HEK293 (cell line): Measurements from ENCODE around the gene EIF2A.
A peak's percentile ranks its signal among the peaks of the same experiment; 100 is the strongest.
"Not testable (repeated sequence)": the region's sequence is repeated elsewhere in the genome, so short reads cannot be mapped to it uniquely, and the experiment has no call there.

Source experiments
- CTCF ChIA-PET: fragments of 350-600 bp; formaldehyde crosslinking; extraction: SDS; loops from one replicate; lab custom pipeline; 2021; ENCODE audit warnings: antibody characterized with exemption; lab: Yijun Ruan, JAX
- POLR2A ChIA-PET: fragments of 300-600 bp; formaldehyde crosslinking; extraction: SDS; loops from one replicate; lab custom pipeline; 2020; ENCODE audit warnings: antibody characterized with exemption, inconsistent platforms; lab: Yijun Ruan, JAX
- H3K27ac ChIP-seq: fragments of 200-500 bp; sonication (Bioruptor generic); 2 replicates; pipeline ENCODE4 v1.5.1; 2014; ENCODE audit warnings: low read depth, low read length, control low read depth, inconsistent platforms; ENCODE audit errors: extremely low read depth
- H3K36me3 ChIP-seq, 2 experiments: fragments of 200-500 bp in 1 of 2; sonication (Bioruptor generic) in 1 of 2; 1 replicate in 1 of 2; 2 replicates in 1 of 2; pipeline ENCODE4 v1.5.1; 2014 to 2017; ENCODE audit warnings: inconsistent platforms in 2 of 2, low read length in 2 of 2; ENCODE audit not compliant: control insufficient read depth in 2 of 2, insufficient read depth in 1 of 2
- H3K4me1 ChIP-seq: fragments of 200-500 bp; sonication (Bioruptor generic); 2 replicates; pipeline ENCODE4 v1.5.1; 2014; ENCODE audit warnings: mild to moderate bottlenecking, low read length, inconsistent platforms; ENCODE audit not compliant: control insufficient read depth, insufficient read depth
- H3K4me3 ChIP-seq: 2 replicates; pipeline ENCODE4 v1.5.1; 2011; ENCODE audit warnings: low read depth, mild to moderate bottlenecking, control low read depth, low read length, moderate library complexity
- H3K9me3 ChIP-seq: fragments of 200-500 bp; sonication (Bioruptor generic); 2 replicates; pipeline ENCODE4 v1.5.1; 2014; ENCODE audit warnings: low read depth, low read length, inconsistent platforms; ENCODE audit not compliant: control insufficient read depth, insufficient read depth
- MEIS1 ChIP-seq: sonication (generic); formaldehyde crosslinking; IDR thresholded peaks from 2 replicates; pipeline ENCODE4 v1.8.1; 2022; ENCODE audit warnings: missing genetic modification reagents, mild to moderate bottlenecking, borderline replicate concordance
- PRDM1 ChIP-seq: fragments of 450-650 bp; formaldehyde crosslinking; IDR thresholded peaks from 2 replicates; pipeline ENCODE4; 2016; ENCODE audit warnings: missing biosample characterization, missing genetic modification characterization
- SCRT1 ChIP-seq: fragments of 450-650 bp; formaldehyde crosslinking; IDR thresholded peaks from 2 replicates; pipeline ENCODE4 v1.5.1; 2016; ENCODE audit warnings: missing biosample characterization, missing genetic modification characterization, borderline replicate concordance
- SETDB1 ChIP-seq: IDR thresholded peaks from one replicate; pipeline ENCODE4 v1.6.1; 2017; ENCODE audit warnings: mild to moderate bottlenecking, low read length, moderate library complexity, mixed read lengths; ENCODE audit not compliant: insufficient read length
- TSHZ1 ChIP-seq: fragments of 450-650 bp; formaldehyde crosslinking; IDR thresholded peaks from 2 replicates; pipeline ENCODE4 v1.5.1; 2016; ENCODE audit warnings: missing biosample characterization, missing genetic modification characterization, borderline replicate concordance
- WT1 ChIP-seq: fragments of 450-650 bp; formaldehyde crosslinking; IDR thresholded peaks from 2 replicates; pipeline ENCODE4 v1.5.1; 2016; ENCODE audit warnings: missing biosample characterization, missing genetic modification characterization
- ZNF114 ChIP-seq: fragments of 450-650 bp; formaldehyde crosslinking; IDR thresholded peaks from 2 replicates; pipeline ENCODE4 v1.5.0; 2017; ENCODE audit warnings: missing biosample characterization, missing genetic modification characterization
- ZNF121 ChIP-seq: fragments of 450-650 bp; formaldehyde crosslinking; IDR thresholded peaks from 2 replicates; pipeline ENCODE4 v1.5.1; 2016; ENCODE audit warnings: missing biosample characterization, missing genetic modification characterization
- ZNF175 ChIP-seq: fragments of 450-650 bp; formaldehyde crosslinking; IDR thresholded peaks from 2 replicates; pipeline ENCODE4 v1.5.1; 2016; ENCODE audit warnings: missing biosample characterization, missing genetic modification characterization
- ZNF202 ChIP-seq: fragments of 450-650 bp; formaldehyde crosslinking; IDR thresholded peaks from 2 replicates; pipeline ENCODE4 v1.5.1; 2016; ENCODE audit warnings: missing biosample characterization, missing genetic modification characterization, borderline replicate concordance
- ZNF571 ChIP-seq: fragments of 450-650 bp; formaldehyde crosslinking; IDR thresholded peaks from 2 replicates; pipeline ENCODE4 v1.5.0; 2017; ENCODE audit warnings: missing biosample characterization, missing genetic modification characterization
- ZNF596 ChIP-seq: fragments of 450-650 bp; IDR thresholded peaks from 2 replicates; pipeline ENCODE4 v1.5.0; 2018; ENCODE audit warnings: missing biosample characterization, mild to moderate bottlenecking, missing genetic modification characterization, moderate library complexity
- ZNF629 ChIP-seq: fragments of 450-650 bp; formaldehyde crosslinking; IDR thresholded peaks from 2 replicates; pipeline ENCODE4 v1.5.1; 2017; ENCODE audit warnings: missing biosample characterization, missing genetic modification characterization
- ZNF792 ChIP-seq: fragments of 450-650 bp; formaldehyde crosslinking; IDR thresholded peaks from 2 replicates; pipeline ENCODE4 v1.5.1; 2016; ENCODE audit warnings: missing biosample characterization, missing genetic modification characterization
- TF ChIP-seq, protein P1 (sequence below): fragments of 450-650 bp; formaldehyde crosslinking; IDR thresholded peaks from 2 replicates; pipeline ENCODE4 v1.5.1; 2017; ENCODE audit warnings: missing biosample characterization, missing genetic modification characterization
- TF ChIP-seq, protein P2 (sequence below): fragments of 450-650 bp; formaldehyde crosslinking; IDR thresholded peaks from 2 replicates; pipeline ENCODE4 v1.5.1; 2016; ENCODE audit warnings: missing biosample characterization, missing genetic modification characterization
- TF ChIP-seq, protein P3 (sequence below): fragments of 450-650 bp; IDR thresholded peaks from 2 replicates; pipeline ENCODE4 v1.5.1; 2018; ENCODE audit warnings: missing biosample characterization, missing genetic modification characterization
- TF ChIP-seq, protein P4 (sequence below): fragments of 450-650 bp; formaldehyde crosslinking; IDR thresholded peaks from 2 replicates; pipeline ENCODE4 v1.5.1; 2016; ENCODE audit warnings: missing biosample characterization, missing genetic modification characterization, borderline replicate concordance

EIF2A gene

GRCh38 chr3:150500960-150501359, 45.6 kb upstream of the EIF2A start:
- H3K4me1 ChIP-seq, POLR2A ChIA-PET, H3K27ac ChIP-seq, H3K9me3 ChIP-seq, H3K36me3 ChIP-seq, H3K4me3 ChIP-seq: not testable (repeated sequence)
- TF ChIP-seq SETDB1: peak; percentile 59
- CTCF ChIA-PET: interaction anchor here (0.5 kb wide), 1 partner anchor 330 kb away, joined by 3 read pairs; no protein-coding TSS in a partner anchor

DNA sequence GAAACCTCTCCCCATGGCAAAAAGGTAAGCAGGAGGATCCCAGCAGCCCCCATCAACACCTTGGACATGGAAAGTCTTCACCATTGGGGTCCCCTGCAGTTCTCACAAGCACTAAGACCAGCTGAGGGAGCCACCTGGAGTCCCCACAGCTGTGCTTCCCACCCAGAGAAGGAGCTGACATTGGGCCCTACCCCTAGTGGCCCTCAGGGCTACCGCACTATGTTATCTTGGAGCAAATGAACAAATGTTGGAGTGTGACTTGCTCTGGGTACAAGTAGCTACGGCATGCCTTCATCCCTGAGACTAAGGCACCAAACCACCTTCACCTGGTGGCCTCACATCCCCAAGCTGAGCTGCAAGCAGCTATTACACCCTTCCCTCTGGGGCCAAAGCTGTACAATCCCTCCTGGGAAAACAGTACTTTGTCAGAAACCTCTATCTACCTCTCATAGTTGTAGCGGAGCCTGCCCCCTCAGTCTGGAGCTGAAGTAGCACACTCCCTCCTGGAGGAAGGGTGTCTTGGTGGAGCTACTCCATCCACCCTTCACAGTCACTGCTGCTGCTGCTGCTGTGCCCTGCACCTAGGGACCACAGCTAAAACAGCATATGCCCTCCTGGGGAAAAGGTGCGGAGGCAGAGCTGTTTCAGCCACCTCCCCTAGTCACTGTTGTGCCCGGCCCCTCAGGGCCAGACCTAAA, 43.0 kb upstream of the EIF2A start:
- no peak overlapping the region for H3K27ac ChIP-seq
- H3K4me1 ChIP-seq: no peaks in the 10 kb centered on the region
- ChIA-PET POLR2A (interaction anchor here (1.1 kb wide), 1 partner anchor 95 kb away, joined by 3 read pairs; the partner anchor contains the start of gene TSC22D2), CTCF (interaction anchor here (1.1 kb wide), 1 partner anchor 8 kb away, joined by 4 read pairs; no protein-coding TSS in a partner anchor)
- no peak overlapping the region for H3K4me3 ChIP-seq
- H3K36me3 ChIP-seq: no peaks in the 10 kb centered on the region
- no peaks in the 10 kb centered on the region for H3K9me3 ChIP-seq
- TF ChIP-seq WT1 (tag by site-specific recombination) (no peak), PRDM1 (no peak), ZNF629 (tag by site-specific recombination) (no peak), ZNF175 (tag by site-specific recombination) (no peak), SCRT1 (tag by site-specific recombination) (no peak), ZNF792 (no peak), ZNF596 (tag by site-specific recombination) (no peak), ZNF571 (tag by site-specific recombination) (no peak), MEIS1 (CRISPR knock-in tag) (no peak), ZNF202 (tag by site-specific recombination) (no peak), ZNF121 (no peak), TSHZ1 (no peak), ZNF114 (tag by site-specific recombination) (no peak)
- TF ChIP-seq, protein P1, sequence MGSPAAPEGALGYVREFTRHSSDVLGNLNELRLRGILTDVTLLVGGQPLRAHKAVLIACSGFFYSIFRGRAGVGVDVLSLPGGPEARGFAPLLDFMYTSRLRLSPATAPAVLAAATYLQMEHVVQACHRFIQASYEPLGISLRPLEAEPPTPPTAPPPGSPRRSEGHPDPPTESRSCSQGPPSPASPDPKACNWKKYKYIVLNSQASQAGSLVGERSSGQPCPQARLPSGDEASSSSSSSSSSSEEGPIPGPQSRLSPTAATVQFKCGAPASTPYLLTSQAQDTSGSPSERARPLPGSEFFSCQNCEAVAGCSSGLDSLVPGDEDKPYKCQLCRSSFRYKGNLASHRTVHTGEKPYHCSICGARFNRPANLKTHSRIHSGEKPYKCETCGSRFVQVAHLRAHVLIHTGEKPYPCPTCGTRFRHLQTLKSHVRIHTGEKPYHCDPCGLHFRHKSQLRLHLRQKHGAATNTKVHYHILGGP (tag by site-specific recombination): no peak
- TF ChIP-seq, protein P2, sequence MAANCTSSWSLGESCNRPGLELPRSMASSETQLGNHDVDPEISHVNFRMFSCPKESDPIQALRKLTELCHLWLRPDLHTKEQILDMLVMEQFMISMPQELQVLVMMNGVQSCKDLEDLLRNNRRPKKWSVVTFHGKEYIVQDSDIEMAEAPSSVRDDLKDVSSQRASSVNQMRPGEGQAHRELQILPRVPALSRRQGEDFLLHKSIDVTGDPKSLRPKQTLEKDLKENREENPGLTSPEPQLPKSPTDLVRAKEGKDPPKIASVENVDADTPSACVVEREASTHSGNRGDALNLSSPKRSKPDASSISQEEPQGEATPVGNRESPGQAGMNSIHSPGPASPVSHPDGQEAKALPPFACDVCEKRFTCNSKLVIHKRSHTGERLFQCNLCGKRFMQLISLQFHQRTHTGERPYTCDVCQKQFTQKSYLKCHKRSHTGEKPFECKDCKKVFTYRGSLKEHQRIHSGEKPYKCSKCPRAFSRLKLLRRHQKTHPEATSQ: no peak
- TF ChIP-seq, protein P3, sequence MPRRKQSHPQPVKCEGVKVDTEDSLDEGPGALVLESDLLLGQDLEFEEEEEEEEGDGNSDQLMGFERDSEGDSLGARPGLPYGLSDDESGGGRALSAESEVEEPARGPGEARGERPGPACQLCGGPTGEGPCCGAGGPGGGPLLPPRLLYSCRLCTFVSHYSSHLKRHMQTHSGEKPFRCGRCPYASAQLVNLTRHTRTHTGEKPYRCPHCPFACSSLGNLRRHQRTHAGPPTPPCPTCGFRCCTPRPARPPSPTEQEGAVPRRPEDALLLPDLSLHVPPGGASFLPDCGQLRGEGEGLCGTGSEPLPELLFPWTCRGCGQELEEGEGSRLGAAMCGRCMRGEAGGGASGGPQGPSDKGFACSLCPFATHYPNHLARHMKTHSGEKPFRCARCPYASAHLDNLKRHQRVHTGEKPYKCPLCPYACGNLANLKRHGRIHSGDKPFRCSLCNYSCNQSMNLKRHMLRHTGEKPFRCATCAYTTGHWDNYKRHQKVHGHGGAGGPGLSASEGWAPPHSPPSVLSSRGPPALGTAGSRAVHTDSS: no peak
- TF ChIP-seq, protein P4, sequence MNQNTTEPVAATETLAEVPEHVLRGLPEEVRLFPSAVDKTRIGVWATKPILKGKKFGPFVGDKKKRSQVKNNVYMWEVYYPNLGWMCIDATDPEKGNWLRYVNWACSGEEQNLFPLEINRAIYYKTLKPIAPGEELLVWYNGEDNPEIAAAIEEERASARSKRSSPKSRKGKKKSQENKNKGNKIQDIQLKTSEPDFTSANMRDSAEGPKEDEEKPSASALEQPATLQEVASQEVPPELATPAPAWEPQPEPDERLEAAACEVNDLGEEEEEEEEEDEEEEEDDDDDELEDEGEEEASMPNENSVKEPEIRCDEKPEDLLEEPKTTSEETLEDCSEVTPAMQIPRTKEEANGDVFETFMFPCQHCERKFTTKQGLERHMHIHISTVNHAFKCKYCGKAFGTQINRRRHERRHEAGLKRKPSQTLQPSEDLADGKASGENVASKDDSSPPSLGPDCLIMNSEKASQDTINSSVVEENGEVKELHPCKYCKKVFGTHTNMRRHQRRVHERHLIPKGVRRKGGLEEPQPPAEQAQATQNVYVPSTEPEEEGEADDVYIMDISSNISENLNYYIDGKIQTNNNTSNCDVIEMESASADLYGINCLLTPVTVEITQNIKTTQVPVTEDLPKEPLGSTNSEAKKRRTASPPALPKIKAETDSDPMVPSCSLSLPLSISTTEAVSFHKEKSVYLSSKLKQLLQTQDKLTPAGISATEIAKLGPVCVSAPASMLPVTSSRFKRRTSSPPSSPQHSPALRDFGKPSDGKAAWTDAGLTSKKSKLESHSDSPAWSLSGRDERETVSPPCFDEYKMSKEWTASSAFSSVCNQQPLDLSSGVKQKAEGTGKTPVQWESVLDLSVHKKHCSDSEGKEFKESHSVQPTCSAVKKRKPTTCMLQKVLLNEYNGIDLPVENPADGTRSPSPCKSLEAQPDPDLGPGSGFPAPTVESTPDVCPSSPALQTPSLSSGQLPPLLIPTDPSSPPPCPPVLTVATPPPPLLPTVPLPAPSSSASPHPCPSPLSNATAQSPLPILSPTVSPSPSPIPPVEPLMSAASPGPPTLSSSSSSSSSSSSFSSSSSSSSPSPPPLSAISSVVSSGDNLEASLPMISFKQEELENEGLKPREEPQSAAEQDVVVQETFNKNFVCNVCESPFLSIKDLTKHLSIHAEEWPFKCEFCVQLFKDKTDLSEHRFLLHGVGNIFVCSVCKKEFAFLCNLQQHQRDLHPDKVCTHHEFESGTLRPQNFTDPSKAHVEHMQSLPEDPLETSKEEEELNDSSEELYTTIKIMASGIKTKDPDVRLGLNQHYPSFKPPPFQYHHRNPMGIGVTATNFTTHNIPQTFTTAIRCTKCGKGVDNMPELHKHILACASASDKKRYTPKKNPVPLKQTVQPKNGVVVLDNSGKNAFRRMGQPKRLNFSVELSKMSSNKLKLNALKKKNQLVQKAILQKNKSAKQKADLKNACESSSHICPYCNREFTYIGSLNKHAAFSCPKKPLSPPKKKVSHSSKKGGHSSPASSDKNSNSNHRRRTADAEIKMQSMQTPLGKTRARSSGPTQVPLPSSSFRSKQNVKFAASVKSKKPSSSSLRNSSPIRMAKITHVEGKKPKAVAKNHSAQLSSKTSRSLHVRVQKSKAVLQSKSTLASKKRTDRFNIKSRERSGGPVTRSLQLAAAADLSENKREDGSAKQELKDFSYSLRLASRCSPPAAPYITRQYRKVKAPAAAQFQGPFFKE (tag by site-specific recombination): no peak
